Fibroblast of lung (primary cell): Measurements from ENCODE around the gene AMIGO1.

Experiments
- EZH2 ChIP-seq: IDR thresholded peaks from 2 replicates; pipeline ENCODE4 v1.5.1; 2012; ENCODE audit warnings: low read length, control low read depth, mild to moderate bottlenecking; ENCODE audit errors: missing control alignments
- TF ChIP-seq, protein P1 (sequence below), 2 donors: IDR thresholded peaks in 1 of 2; conservative IDR thresholded peaks in 1 of 2; 1 replicate in 1 of 2; 2 replicates in 1 of 2; pipeline ENCODE4 v1.5.1; 2011 to 2012; ENCODE audit warnings: low read length in 2 of 2, control low read depth in 1 of 2, inconsistent platforms in 1 of 2, low read depth in 1 of 2, mild to moderate bottlenecking in 1 of 2

DNA sequence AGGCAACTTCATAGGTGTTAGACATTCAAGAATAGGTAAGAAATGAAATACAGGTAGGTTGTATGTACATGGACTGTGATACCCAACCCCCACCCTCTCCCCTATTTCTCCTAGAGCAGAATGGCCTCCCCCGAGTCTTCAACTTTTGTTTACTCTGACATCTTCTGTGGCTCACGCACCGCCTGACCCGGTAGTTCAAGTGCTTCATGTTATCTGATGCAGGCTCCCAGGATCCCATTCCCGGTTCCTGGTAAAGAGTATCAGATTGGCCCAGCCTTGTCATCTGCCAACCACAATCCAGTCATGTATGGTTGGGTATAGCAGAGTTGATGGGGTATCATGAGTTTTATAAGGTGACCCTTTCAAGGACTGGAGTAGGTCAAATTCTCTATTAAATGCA, 48.0 kb upstream of the AMIGO1 start:
- TF ChIP-seq, protein P1, sequence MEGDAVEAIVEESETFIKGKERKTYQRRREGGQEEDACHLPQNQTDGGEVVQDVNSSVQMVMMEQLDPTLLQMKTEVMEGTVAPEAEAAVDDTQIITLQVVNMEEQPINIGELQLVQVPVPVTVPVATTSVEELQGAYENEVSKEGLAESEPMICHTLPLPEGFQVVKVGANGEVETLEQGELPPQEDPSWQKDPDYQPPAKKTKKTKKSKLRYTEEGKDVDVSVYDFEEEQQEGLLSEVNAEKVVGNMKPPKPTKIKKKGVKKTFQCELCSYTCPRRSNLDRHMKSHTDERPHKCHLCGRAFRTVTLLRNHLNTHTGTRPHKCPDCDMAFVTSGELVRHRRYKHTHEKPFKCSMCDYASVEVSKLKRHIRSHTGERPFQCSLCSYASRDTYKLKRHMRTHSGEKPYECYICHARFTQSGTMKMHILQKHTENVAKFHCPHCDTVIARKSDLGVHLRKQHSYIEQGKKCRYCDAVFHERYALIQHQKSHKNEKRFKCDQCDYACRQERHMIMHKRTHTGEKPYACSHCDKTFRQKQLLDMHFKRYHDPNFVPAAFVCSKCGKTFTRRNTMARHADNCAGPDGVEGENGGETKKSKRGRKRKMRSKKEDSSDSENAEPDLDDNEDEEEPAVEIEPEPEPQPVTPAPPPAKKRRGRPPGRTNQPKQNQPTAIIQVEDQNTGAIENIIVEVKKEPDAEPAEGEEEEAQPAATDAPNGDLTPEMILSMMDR (conservative IDR thresholded peaks at IDR 0.05 in 1 of 2, IDR thresholded peaks at IDR 0.05 in 1 of 2; ENCODE audit: low read depth in 1 of 2, low read length in 2 of 2): no peak
- TF ChIP-seq EZH2: no peak
